HEK293 (cell line): ENCODE measurements around the gene ACTN4.

ENCODE experiments used
- KLF17 ChIP-seq: fragments of 450-650 bp; formaldehyde crosslinking; IDR thresholded peaks from 2 replicates; pipeline ENCODE4 v1.5.1; 2016; ENCODE audit warnings: missing biosample characterization, missing genetic modification characterization
- RBAK ChIP-seq: fragments of 450-650 bp; formaldehyde crosslinking; IDR thresholded peaks from 2 replicates; pipeline ENCODE4 v1.5.1; 2016; ENCODE audit warnings: missing biosample characterization, missing genetic modification characterization
- YY2 ChIP-seq: fragments of 450-650 bp; formaldehyde crosslinking; IDR thresholded peaks from 2 replicates; pipeline ENCODE4 v1.5.1; 2016; ENCODE audit warnings: missing biosample characterization, missing genetic modification characterization
- ZBTB1 ChIP-seq: fragments of 450-650 bp; formaldehyde crosslinking; IDR thresholded peaks from 2 replicates; pipeline ENCODE4 v1.5.1; 2016; ENCODE audit warnings: missing biosample characterization, missing genetic modification characterization
- ZBTB6 ChIP-seq: fragments of 450-650 bp; formaldehyde crosslinking; IDR thresholded peaks from 2 replicates; pipeline ENCODE4 v1.5.1; 2017; ENCODE audit warnings: missing biosample characterization, missing genetic modification characterization
- ZEB2 ChIP-seq: fragments of 450-650 bp; formaldehyde crosslinking; IDR thresholded peaks from 2 replicates; pipeline ENCODE4 v1.5.1; 2016; ENCODE audit warnings: missing biosample characterization, missing genetic modification characterization
- ZFP37 ChIP-seq: fragments of 450-650 bp; formaldehyde crosslinking; IDR thresholded peaks from 2 replicates; pipeline ENCODE4 v1.5.1; 2016; ENCODE audit warnings: missing biosample characterization, missing genetic modification characterization
- ZFP69B ChIP-seq: fragments of 450-650 bp; formaldehyde crosslinking; IDR thresholded peaks from 2 replicates; pipeline ENCODE4 v1.5.1; 2016; ENCODE audit warnings: missing biosample characterization, missing genetic modification characterization
- ZNF2 ChIP-seq: fragments of 450-650 bp; formaldehyde crosslinking; IDR thresholded peaks from 2 replicates; pipeline ENCODE4 v1.5.1; 2016; ENCODE audit warnings: missing biosample characterization, missing genetic modification characterization
- ZNF391 ChIP-seq: fragments of 450-650 bp; formaldehyde crosslinking; IDR thresholded peaks from 2 replicates; pipeline ENCODE4 v1.5.1; 2016; ENCODE audit warnings: low read depth, missing biosample characterization, missing genetic modification characterization, borderline replicate concordance
- ZNF561 ChIP-seq: fragments of 450-650 bp; IDR thresholded peaks from 2 replicates; pipeline ENCODE4 v1.5.1; 2018; ENCODE audit warnings: missing biosample characterization, missing genetic modification characterization, borderline replicate concordance
- ZNF596 ChIP-seq: fragments of 450-650 bp; IDR thresholded peaks from 2 replicates; pipeline ENCODE4 v1.5.0; 2018; ENCODE audit warnings: missing biosample characterization, mild to moderate bottlenecking, missing genetic modification characterization, moderate library complexity
- ZNF623 ChIP-seq: fragments of 450-650 bp; formaldehyde crosslinking; IDR thresholded peaks from 2 replicates; pipeline ENCODE4 v1.5.1; 2016; ENCODE audit warnings: missing biosample characterization, missing genetic modification characterization
- ZSCAN18 ChIP-seq: fragments of 450-650 bp; formaldehyde crosslinking; IDR thresholded peaks from 2 replicates; pipeline ENCODE4 v1.5.1; 2016; ENCODE audit warnings: missing biosample characterization, missing genetic modification characterization
- ZSCAN5A ChIP-seq: fragments of 450-650 bp; formaldehyde crosslinking; IDR thresholded peaks from 2 replicates; pipeline ENCODE4 v1.5.1; 2016; ENCODE audit warnings: missing biosample characterization, missing genetic modification characterization
- TF ChIP-seq, protein P1 (sequence below): fragments of 450-650 bp; formaldehyde crosslinking; conservative IDR thresholded peaks from 2 replicates; pipeline ENCODE4 v1.5.1; 2016; ENCODE audit warnings: low read depth, missing biosample characterization, missing genetic modification characterization
- TF ChIP-seq, protein P2 (sequence below): fragments of 450-650 bp; formaldehyde crosslinking; conservative IDR thresholded peaks from 2 replicates; pipeline ENCODE4 v1.5.1; 2016; ENCODE audit warnings: low read depth, missing biosample characterization, missing genetic modification characterization
- TF ChIP-seq, protein P3 (sequence below): fragments of 450-650 bp; formaldehyde crosslinking; IDR thresholded peaks from 2 replicates; pipeline ENCODE4 v1.5.1; 2016; ENCODE audit warnings: missing biosample characterization, missing genetic modification characterization
- TF ChIP-seq, protein P4 (sequence below): fragments of 450-650 bp; formaldehyde crosslinking; IDR thresholded peaks from 2 replicates; pipeline ENCODE4 v1.5.1; 2016; ENCODE audit warnings: missing biosample characterization, missing genetic modification characterization

ACTN4 gene

GRCh38 chr19:38618590-38619360, 28.7 kb upstream of the ACTN4 start, which contains the start of gene EIF3K (continued):
- TF ChIP-seq, protein P1, sequence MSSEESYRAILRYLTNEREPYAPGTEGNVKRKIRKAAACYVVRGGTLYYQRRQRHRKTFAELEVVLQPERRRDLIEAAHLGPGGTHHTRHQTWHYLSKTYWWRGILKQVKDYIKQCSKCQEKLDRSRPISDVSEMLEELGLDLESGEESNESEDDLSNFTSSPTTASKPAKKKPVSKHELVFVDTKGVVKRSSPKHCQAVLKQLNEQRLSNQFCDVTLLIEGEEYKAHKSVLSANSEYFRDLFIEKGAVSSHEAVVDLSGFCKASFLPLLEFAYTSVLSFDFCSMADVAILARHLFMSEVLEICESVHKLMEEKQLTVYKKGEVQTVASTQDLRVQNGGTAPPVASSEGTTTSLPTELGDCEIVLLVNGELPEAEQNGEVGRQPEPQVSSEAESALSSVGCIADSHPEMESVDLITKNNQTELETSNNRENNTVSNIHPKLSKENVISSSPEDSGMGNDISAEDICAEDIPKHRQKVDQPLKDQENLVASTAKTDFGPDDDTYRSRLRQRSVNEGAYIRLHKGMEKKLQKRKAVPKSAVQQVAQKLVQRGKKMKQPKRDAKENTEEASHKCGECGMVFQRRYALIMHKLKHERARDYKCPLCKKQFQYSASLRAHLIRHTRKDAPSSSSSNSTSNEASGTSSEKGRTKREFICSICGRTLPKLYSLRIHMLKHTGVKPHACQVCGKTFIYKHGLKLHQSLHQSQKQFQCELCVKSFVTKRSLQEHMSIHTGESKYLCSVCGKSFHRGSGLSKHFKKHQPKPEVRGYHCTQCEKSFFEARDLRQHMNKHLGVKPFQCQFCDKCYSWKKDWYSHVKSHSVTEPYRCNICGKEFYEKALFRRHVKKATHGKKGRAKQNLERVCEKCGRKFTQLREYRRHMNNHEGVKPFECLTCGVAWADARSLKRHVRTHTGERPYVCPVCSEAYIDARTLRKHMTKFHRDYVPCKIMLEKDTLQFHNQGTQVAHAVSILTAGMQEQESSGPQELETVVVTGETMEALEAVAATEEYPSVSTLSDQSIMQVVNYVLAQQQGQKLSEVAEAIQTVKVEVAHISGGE, result peak; percentile 98
- TF ChIP-seq ZNF2 (tag by site-specific recombination) (peak; percentile 53), YY2 (peak; percentile 76), ZEB2 (tag by site-specific recombination) (peak; percentile 95), ZNF623 (tag by site-specific recombination) (no peak), ZSCAN5A (peak; percentile 75; the same call in 1 of the 2 replicates), RBAK (no peak), ZSCAN18 (no peak), ZBTB1 (tag by site-specific recombination) (0 out of 2 replicates have a peak, but pooled peaks have one; percentile 18), ZFP37 (tag by site-specific recombination) (0 out of 2 replicates have a peak, but pooled peaks have one; percentile 31), ZNF596 (tag by site-specific recombination) (no peak), ZBTB6 (tag by site-specific recombination) (peak; percentile 98), ZFP69B (peak; percentile 77), ZNF391 (no peak; the same call in 1 of the 2 replicates), ZNF561 (tag by site-specific recombination) (peak; percentile 89; the same call in 1 of the 2 replicates), KLF17 (tag by site-specific recombination) (peak; percentile 14; the same call in 1 of the 2 replicates)
- TF ChIP-seq, protein P2, sequence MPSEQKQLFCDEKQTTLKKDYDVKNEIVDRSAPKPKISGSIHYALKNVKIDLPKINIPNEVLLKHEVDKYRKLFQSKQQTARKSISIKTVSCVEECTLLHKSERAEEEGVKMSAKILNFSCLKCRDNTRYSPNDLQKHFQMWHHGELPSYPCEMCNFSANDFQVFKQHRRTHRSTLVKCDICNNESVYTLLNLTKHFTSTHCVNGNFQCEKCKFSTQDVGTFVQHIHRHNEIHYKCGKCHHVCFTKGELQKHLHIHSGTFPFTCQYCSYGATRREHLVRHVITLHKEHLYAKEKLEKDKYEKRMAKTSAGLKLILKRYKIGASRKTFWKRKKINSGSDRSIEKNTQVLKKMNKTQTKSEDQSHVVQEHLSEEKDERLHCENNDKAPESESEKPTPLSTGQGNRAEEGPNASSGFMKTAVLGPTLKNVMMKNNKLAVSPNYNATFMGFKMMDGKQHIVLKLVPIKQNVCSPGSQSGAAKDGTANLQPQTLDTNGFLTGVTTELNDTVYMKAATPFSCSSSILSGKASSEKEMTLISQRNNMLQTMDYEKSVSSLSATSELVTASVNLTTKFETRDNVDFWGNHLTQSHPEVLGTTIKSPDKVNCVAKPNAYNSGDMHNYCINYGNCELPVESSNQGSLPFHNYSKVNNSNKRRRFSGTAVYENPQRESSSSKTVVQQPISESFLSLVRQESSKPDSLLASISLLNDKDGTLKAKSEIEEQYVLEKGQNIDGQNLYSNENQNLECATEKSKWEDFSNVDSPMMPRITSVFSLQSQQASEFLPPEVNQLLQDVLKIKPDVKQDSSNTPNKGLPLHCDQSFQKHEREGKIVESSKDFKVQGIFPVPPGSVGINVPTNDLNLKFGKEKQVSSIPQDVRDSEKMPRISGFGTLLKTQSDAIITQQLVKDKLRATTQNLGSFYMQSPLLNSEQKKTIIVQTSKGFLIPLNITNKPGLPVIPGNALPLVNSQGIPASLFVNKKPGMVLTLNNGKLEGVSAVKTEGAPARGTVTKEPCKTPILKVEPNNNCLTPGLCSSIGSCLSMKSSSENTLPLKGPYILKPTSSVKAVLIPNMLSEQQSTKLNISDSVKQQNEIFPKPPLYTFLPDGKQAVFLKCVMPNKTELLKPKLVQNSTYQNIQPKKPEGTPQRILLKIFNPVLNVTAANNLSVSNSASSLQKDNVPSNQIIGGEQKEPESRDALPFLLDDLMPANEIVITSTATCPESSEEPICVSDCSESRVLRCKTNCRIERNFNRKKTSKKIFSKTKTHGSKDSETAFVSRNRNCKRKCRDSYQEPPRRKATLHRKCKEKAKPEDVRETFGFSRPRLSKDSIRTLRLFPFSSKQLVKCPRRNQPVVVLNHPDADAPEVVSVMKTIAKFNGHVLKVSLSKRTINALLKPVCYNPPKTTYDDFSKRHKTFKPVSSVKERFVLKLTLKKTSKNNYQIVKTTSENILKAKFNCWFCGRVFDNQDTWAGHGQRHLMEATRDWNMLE (tag by site-specific recombination), result peak; percentile 99
- TF ChIP-seq, protein P3, sequence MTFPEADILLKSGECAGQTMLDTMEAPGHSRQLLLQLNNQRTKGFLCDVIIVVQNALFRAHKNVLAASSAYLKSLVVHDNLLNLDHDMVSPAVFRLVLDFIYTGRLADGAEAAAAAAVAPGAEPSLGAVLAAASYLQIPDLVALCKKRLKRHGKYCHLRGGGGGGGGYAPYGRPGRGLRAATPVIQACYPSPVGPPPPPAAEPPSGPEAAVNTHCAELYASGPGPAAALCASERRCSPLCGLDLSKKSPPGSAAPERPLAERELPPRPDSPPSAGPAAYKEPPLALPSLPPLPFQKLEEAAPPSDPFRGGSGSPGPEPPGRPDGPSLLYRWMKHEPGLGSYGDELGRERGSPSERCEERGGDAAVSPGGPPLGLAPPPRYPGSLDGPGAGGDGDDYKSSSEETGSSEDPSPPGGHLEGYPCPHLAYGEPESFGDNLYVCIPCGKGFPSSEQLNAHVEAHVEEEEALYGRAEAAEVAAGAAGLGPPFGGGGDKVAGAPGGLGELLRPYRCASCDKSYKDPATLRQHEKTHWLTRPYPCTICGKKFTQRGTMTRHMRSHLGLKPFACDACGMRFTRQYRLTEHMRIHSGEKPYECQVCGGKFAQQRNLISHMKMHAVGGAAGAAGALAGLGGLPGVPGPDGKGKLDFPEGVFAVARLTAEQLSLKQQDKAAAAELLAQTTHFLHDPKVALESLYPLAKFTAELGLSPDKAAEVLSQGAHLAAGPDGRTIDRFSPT, result no peak
- TF ChIP-seq, protein P4, sequence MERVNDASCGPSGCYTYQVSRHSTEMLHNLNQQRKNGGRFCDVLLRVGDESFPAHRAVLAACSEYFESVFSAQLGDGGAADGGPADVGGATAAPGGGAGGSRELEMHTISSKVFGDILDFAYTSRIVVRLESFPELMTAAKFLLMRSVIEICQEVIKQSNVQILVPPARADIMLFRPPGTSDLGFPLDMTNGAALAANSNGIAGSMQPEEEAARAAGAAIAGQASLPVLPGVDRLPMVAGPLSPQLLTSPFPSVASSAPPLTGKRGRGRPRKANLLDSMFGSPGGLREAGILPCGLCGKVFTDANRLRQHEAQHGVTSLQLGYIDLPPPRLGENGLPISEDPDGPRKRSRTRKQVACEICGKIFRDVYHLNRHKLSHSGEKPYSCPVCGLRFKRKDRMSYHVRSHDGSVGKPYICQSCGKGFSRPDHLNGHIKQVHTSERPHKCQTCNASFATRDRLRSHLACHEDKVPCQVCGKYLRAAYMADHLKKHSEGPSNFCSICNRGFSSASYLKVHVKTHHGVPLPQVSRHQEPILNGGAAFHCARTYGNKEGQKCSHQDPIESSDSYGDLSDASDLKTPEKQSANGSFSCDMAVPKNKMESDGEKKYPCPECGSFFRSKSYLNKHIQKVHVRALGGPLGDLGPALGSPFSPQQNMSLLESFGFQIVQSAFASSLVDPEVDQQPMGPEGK (tag by site-specific recombination), result peak; percentile 11; the same call in 1 of the 2 replicates
